Mucosa of stomach (tissue), 1 donor: ENCODE data around the gene TSSC4.
"Not testable (repeated sequence)": the region's sequence is repeated elsewhere in the genome, so short reads cannot be mapped to it uniquely, and the experiment has no call there.

Experiments used
- H3K27me3 ChIP-seq: one replicate; pipeline ENCODE4 v1.7.0; 2013; ENCODE audit warnings: mild to moderate bottlenecking, low read length; ENCODE audit not compliant: control insufficient read depth, insufficient read depth
- H3K36me3 ChIP-seq: one replicate; pipeline ENCODE4 v1.7.0; 2013; ENCODE audit warnings: low read length; ENCODE audit not compliant: control insufficient read depth, insufficient read depth
- H3K4me1 ChIP-seq: one replicate; pipeline ENCODE4 v1.7.0; 2013; ENCODE audit warnings: mild to moderate bottlenecking, low read length; ENCODE audit not compliant: control insufficient read depth, insufficient read depth
- H3K4me3 ChIP-seq: one replicate; pipeline ENCODE4 v1.7.0; 2013; ENCODE audit warnings: low read length
- H3K9ac ChIP-seq: one replicate; pipeline ENCODE4 v1.7.0; 2013; ENCODE audit warnings: mild to moderate bottlenecking, low read length, moderate library complexity
- H3K9me3 ChIP-seq: one replicate; pipeline ENCODE4 v1.7.0; 2013; ENCODE audit warnings: mild to moderate bottlenecking, low read length, moderate library complexity; ENCODE audit not compliant: control insufficient read depth
- donor health status: Pancreatic carcinoma.

The TSSC4 gene

DNA sequence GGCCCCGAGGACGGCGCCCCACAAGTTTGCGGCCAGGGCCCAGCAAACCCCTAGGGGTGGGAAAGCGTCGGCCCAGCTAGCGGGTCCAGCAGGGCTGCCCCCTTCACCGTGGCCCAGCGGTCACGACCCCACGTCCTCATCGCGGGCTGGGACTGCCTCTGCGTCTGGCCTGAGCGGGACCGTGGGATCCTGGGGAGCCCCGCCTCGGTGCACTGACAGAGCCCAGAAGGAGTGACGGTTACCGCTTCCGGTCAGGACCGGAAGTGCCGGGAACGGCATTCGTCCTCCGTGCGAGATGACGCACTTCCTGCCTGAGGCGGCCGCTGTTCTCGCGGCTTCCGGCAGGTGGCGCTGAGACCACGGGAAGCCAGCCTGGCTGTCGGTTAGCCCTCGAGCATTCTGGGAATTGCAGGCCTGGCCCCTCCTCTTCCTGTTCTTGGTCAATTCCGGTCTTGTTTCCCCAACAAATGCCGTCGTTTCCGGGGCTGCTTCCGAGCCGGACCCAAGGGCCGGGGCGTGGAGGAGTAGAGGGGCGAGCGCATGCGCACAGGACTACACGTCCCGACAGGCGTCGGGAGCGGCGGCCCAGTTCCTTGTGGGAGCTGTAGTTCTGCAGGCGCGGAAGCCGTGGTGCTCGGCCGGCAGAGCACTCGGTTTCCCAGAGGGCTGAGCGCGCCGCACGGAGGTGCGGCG, at the start of gene TSSC4:
Gene TSSC4 (plus strand): TSS at position 682 of the 693 bp plus-strand sequence. CDS start 1,884 bp downstream, outside the sequence.
- H3K27me3 ChIP-seq, result no peaks in the 10 kb centered on the region
- peak within 1 kb of the TSS; percentile 92 for H3K4me3 ChIP-seq
- H3K9ac ChIP-seq, result peak within 1 kb of the TSS; percentile 97
- no peaks in the 10 kb centered on the region for H3K9me3 ChIP-seq
- no peaks in the 10 kb centered on the region for H3K36me3 ChIP-seq
- peaks cover 22% of the 10 kb centered on the region for H3K4me1 ChIP-seq

DNA sequence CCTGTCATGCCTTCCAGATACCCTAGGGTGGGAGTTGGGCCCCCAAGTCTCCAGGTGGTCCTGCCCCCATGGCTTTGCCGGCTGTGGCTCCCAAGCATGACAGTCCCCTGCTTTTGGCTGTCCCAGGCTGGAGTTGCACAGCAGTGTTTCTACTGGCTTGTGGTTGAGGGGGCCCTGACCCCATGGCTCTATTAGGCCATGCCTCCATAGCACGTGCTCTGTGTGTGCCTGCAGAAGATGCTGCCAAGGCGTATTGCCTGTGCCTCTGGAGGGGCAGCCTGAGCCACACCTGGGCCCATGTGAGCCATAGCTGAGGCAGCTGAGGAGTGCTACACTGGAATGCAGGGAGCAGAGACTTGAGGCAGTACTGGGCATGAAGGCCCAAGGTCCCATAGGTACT, 48.8 kb upstream of the TSSC4 start:
- Histone ChIP-seq H3K9me3 (no peaks in the 10 kb centered on the region), H3K4me3 (no peak overlapping the region), H3K36me3 (no peaks in the 10 kb centered on the region)

DNA sequence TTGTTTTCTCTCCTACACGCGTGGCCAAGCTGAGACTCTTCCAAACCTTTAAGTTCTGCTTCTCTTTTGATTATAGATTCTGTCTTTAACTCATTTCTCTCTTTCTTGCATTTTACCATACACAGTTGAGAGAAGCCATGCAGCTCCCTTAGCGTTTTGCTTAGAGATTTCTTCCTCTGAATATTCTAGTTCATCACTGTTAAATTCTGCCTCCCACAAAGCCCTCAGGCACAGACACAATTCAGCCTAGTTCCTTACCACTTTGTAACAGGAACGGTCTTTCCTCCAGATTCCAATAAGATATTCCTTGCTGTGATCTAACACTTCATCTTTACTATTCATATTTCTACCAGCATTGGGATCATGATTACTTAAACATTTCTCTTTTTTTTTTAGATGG, 48.1 kb upstream of the TSSC4 start:
- no peaks in the 10 kb centered on the region for H3K27me3 ChIP-seq
- H3K9ac ChIP-seq, result no peak overlapping the region
- H3K4me1 ChIP-seq, result no peaks in the 10 kb centered on the region
- H3K4me3 ChIP-seq, result no peak overlapping the region
- H3K36me3 ChIP-seq, result no peaks in the 10 kb centered on the region
- H3K9me3 ChIP-seq, result no peaks in the 10 kb centered on the region

More for the DNA sequence above, 48.8 kb upstream of the TSSC4 start:
- Histone ChIP-seq H3K4me1 (no peaks in the 10 kb centered on the region), H3K9ac (no peak overlapping the region), H3K27me3 (no peaks in the 10 kb centered on the region)

DNA sequence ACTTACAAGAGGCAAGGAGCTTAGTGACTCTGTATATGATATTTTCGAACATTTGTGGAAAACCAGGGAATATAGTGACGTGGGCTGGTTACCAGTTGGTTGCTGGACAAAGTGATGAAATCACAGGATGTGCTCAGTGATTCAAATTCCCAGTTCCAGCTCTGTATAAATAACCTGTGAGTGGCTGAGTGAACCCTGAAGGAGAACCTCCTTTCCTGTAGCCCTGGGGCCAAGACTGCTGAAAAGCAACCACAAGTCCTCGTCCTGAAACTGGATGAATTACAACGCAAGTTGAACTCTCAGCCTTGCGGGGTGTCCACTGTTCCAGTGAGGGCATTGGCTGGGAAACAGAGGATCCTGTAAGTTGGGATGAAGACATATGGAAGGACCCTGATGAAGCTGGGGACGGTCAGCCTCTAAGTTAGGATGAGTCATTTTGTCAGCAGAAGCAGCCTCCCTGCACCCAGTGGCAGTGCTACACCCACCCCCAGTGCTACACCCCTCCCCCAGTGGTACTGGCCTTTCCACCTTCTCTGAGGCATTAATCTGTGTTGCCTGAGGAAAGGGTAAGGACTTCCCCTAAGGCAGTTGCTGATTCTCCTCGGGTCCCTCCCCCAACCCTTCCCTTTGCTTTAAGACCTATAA, 45.4 kb upstream of the TSSC4 start:
- H3K4me3 ChIP-seq, result no peak overlapping the region
- H3K9me3 ChIP-seq, result no peaks in the 10 kb centered on the region
- no peaks in the 10 kb centered on the region for H3K4me1 ChIP-seq
- H3K36me3 ChIP-seq, result no peaks in the 10 kb centered on the region
- no peak overlapping the region for H3K9ac ChIP-seq
- no peaks in the 10 kb centered on the region for H3K27me3 ChIP-seq

DNA sequence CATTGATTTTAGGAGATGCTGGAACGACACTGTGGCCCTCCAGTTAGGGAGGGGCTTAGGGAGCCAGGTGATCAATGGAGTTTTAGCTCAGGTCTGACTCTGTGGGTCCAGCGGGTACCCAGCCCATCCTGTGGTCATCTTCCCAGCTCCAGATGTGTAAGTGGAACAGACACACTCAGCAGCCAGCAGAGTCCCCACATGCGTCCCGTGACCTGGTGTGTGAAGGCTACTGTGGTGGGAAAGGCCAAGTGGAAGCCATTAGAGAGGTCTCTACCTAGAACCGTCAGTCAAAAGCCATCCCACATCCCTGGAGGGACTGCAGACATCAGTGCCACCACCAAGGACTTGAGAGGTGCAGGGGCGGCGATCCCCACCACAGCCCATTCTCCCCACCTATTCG, 43.3 kb upstream of the TSSC4 start:
- Histone ChIP-seq H3K4me3 (no peak overlapping the region), H3K36me3 (no peaks in the 10 kb centered on the region), H3K9ac (no peak overlapping the region), H3K9me3 (no peaks in the 10 kb centered on the region), H3K4me1 (no peaks in the 10 kb centered on the region), H3K27me3 (no peaks in the 10 kb centered on the region)

DNA sequence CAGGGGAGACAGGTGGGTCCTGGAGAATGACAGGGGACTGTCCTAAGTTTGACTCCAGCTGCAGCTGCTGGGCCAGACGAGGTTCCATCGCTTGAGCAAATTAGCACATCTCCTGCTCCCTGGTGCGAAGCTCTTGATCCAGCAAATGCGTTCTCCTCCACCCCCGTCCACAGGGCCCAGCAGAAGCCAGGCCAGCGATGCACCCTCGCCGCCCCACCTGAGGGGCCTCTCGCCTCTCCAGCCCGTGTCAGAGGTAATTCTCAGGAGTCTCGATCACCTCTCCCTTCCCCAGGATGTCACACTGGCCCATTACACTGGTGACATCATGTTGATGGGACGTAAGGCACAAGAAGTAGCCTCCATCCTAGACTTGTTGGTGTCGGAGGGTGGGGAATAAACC, 42.9 kb upstream of the TSSC4 start:
- H3K4me3 ChIP-seq, H3K27me3 ChIP-seq, H3K36me3 ChIP-seq, H3K4me1 ChIP-seq, H3K9me3 ChIP-seq, H3K9ac ChIP-seq: not testable (repeated sequence)

DNA sequence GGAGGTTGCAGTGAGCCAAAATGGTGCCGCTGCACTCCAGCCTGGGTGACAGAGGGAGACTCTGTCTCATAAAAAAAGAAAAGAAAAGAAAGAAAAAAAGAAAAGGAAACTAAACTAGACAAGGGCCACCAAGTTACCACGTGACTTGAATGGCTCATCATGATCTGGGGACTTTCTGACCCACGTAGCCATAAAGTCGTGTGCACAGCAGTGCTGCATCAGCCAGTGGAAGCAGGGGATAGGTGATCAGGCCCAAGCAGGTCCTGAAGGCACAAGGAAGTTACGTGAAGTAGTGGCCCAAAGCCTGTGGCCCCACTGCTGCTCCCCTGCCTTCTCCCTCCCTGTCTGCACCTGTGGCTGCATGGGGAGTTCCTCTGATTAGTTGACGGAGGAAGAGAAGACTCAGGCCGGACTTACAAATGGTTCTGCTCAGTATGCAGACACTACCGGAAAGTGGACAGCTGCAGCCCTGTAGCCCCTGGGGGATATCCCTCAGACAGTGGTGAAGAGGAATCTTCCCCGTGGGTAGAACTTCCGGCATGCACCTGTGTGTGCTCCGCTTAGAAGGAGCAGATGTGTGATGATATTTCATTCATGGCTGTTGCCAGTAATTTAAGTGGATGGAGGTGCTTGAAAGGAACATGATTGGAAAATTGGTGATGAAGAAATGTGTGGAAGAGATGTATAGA, 41.7 kb upstream of the TSSC4 start:
- H3K9me3 ChIP-seq, result no peaks in the 10 kb centered on the region
- no peak overlapping the region for H3K4me3 ChIP-seq
- H3K4me1 ChIP-seq, result no peaks in the 10 kb centered on the region
- no peaks in the 10 kb centered on the region for H3K36me3 ChIP-seq
- H3K9ac ChIP-seq, result no peak overlapping the region
- no peaks in the 10 kb centered on the region for H3K27me3 ChIP-seq

DNA sequence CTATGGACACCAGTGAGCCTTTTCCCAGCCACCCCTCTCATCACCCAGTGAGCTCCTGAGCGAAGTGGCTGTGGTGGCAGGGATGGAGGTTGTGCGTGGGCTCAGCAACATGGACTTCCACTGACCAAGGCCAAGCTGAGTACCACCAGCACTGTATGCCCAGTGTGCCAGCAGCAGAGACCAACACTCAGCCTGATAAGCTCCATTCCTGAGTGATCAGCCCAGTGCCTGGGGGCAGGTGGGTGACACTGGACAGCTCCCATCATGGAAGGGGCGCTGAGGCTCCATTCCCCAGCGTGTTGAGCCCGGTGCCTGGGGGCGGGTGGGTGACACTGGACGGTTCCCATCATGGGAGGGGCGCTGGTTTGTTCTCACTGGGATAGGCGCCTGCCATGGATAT, 41.0 kb upstream of the TSSC4 start:
- no peaks in the 10 kb centered on the region for H3K36me3 ChIP-seq
- no peaks in the 10 kb centered on the region for H3K4me1 ChIP-seq
- no peaks in the 10 kb centered on the region for H3K9me3 ChIP-seq
- no peaks in the 10 kb centered on the region for H3K27me3 ChIP-seq
- H3K4me3 ChIP-seq, result no peak overlapping the region
- H3K9ac ChIP-seq, result no peak overlapping the region

DNA sequence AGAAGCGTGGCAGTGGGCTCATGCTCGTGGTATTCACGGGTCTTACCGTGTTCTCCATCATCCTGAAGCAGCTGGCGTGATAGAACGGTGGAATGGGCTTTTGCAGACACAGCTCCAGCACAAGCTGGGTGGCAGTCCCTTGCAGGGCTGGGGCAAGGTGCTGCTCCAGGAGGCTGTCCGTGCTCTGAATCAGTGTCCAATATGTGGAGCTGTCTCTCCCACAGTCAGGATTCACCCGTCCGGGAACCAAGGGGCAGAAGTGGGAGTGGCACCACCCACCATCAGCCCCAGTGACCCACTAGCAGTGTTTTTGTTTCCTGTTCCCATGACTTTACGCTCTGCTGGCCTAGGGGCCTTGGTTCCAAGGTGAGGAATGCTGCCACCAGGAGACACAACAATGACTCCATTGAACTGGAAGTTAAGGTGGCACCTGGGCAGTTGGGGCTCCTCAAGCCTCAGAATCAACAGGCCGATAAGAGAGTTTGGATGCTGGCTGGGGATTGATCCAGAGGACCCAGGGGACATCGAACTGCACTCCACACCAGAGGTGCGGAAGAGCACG, 40.4 kb upstream of the TSSC4 start:
- Histone ChIP-seq H3K27me3 (no peaks in the 10 kb centered on the region), H3K4me1 (no peaks in the 10 kb centered on the region), H3K9me3 (no peaks in the 10 kb centered on the region), H3K9ac (no peak overlapping the region), H3K36me3 (no peaks in the 10 kb centered on the region), H3K4me3 (no peak overlapping the region)

DNA sequence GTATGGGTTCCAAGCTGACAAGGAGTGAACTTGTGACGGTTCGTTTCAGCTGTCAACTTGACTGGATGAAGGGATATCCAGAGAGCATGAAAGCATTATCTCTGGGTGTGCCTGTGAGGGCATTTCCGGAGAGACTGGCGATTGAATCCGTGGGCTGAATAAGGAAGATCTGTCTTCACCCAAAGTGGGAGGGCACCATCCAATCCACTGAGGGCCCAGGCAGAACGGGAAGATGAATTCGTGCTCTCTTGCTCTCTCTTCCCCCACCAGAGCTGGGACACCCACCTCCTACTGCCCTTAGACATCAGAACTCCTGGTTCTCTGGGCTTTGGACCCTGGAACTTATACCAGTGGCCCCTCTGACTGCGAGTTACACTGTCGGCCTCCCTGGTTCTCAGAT, 39.0 kb upstream of the TSSC4 start:
- Histone ChIP-seq H3K4me1 (no peaks in the 10 kb centered on the region), H3K4me3 (no peak overlapping the region), H3K9me3 (no peaks in the 10 kb centered on the region), H3K36me3 (no peaks in the 10 kb centered on the region), H3K27me3 (no peaks in the 10 kb centered on the region), H3K9ac (no peak overlapping the region)

DNA sequence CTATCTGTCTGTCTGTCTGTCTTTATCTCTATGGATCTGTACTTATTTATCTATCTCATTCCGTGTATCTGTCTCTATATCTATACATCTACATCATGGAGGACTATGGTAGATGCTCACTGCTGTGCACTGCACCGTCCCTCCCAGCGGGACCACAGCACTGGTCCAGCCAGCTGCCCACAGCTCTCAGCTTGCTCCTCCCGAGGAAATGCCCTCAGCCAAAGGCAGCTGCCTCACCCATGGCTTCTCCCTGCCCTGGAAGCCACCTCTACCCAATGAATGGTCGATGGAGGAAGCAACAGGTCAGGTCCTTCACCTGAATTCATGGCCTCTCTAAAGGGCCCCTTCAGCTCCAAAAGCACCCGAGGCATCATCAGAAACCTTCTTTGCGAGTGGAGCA, 38.1 kb upstream of the TSSC4 start:
- H3K4me3 ChIP-seq, result no peak overlapping the region
- no peak overlapping the region for H3K9ac ChIP-seq
- H3K36me3 ChIP-seq, result no peaks in the 10 kb centered on the region
- H3K4me1 ChIP-seq, result no peaks in the 10 kb centered on the region
- no peaks in the 10 kb centered on the region for H3K27me3 ChIP-seq
- H3K9me3 ChIP-seq, result no peaks in the 10 kb centered on the region

DNA sequence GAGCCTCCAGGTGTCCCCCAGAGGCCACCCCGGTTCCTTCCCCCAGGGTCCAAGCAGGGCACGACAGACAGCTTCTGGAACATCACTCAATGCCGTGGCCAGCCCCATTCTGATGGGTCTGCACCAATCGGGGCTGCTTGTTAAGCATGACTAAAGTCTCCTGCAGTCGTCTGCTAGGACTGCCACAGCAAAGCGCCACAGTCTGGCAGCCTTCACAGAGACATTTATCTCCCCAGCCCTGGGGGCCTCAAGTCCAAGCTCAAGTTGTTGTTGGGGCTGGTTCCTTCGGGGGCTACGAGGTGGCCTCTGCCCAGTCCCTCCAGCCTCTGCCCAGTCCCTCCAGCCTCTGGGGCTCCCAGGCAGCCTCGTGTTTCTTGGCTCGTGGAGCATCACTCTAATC, 37.4 kb upstream of the TSSC4 start:
- Histone ChIP-seq H3K36me3 (no peaks in the 10 kb centered on the region), H3K27me3 (no peaks in the 10 kb centered on the region), H3K9me3 (no peaks in the 10 kb centered on the region), H3K4me3 (no peak overlapping the region), H3K4me1 (no peaks in the 10 kb centered on the region), H3K9ac (no peak overlapping the region)
